MCF 10A (cell line): ENCODE measurements around the gene PHACTR1. TPM values are rescaled to one million over a fixed set of nuclear protein-coding genes. Genes with fewer than 3 reads are reported as not detected.

Source experiments
- BruUV-seq: library from RNA; stranded (reverse); fragments of 400-500 nt; replicated peaks from 2 replicates; lab custom pipeline; 2021; lab: Mats Ljungman, UMichigan
- CTCF ChIA-PET: fragments of 300-600 bp; sonication (Branson Sonifier 250); formaldehyde crosslinking; extraction: SDS; loops from one replicate; lab custom pipeline; 2021; ENCODE audit warnings: antibody characterized with exemption, inconsistent platforms; lab: Yijun Ruan, JAX
- POLR2A ChIA-PET: fragments of 300-600, 350-650 bp; sonication (Branson Sonifier 250); formaldehyde crosslinking; extraction: SDS; loops from one replicate; lab custom pipeline; 2020; ENCODE audit warnings: antibody characterized with exemption, inconsistent platforms; lab: Yijun Ruan, JAX
- DNase-seq: peaks from one replicate; pipeline ENCODE4 v3.0.0-alpha.2; 2018; ENCODE audit not compliant: unreplicated experiment
- H3K27ac Mint-ChIP-seq: one replicate; pipeline ENCODE4 v1.8.0; 2022; ENCODE audit warnings: mild to moderate bottlenecking, low read depth, mixed read lengths; ENCODE audit not compliant: unreplicated experiment
- H3K27me3 Mint-ChIP-seq: one replicate; pipeline ENCODE4 v1.8.0; 2022; ENCODE audit warnings: mixed read lengths; ENCODE audit not compliant: insufficient read depth, unreplicated experiment
- H3K36me3 Mint-ChIP-seq: one replicate; pipeline ENCODE4 v1.8.0; 2022; ENCODE audit warnings: mild to moderate bottlenecking, moderate library complexity, mixed read lengths; ENCODE audit not compliant: insufficient read depth, unreplicated experiment
- H3K4me1 Mint-ChIP-seq: one replicate; pipeline ENCODE4 v1.8.0; 2022; ENCODE audit warnings: mixed read lengths; ENCODE audit not compliant: insufficient read depth, unreplicated experiment
- H3K4me3 Mint-ChIP-seq: one replicate; pipeline ENCODE4 v1.8.0; 2022; ENCODE audit warnings: mild to moderate bottlenecking, moderate library complexity, mixed read lengths; ENCODE audit not compliant: unreplicated experiment
- H3K9me3 Mint-ChIP-seq: one replicate; pipeline ENCODE4 v1.8.0; 2022; ENCODE audit warnings: mixed read lengths; ENCODE audit not compliant: unreplicated experiment
- intact Hi-C: fragments of 100-400 bp; cut with micrococcal nuclease; formaldehyde crosslinking; loops from 2 replicates; pipeline ENCODE4 v1.14.1; 2022
- total RNA-seq: library from RNA; stranded (reverse); gene quantifications from 2 replicates; pipeline ENCODE4 v1.2.3, GENCODE V29; 2022
- TF ChIP-seq, protein P1 (sequence below): fragments of 200-600 bp; IDR thresholded peaks from one replicate; pipeline ENCODE4 v1.8.0; 2022; ENCODE audit warnings: antibody characterized with exemption, mild to moderate bottlenecking; ENCODE audit not compliant: unreplicated experiment

Gene PHACTR1
- total RNA-seq, 1 experiment from 2014 or later = not detected

DNA sequence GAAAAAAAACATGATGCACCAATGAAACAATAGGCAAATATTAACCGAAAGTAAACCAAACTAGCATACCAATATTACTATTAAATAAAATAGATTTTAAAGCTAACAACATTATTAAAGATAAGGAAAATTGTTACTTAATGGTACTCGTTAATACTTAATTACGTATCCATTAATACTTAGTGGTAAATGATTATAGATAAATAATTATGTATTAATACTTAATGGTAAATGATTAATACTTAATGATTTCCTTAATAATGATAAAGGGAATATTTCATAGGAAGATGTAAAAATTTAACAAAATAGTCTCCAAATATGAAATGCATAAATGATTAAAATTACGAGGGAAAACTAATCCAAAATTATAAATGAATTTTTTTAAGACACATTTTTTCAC lies 278.9 kb downstream of the PHACTR1 start:
- no peaks in the 10 kb centered on the region for H3K9me3 Mint-ChIP-seq
- H3K36me3 Mint-ChIP-seq = no peaks in the 10 kb centered on the region
- BruUV-seq = no TSS peak
- H3K4me1 Mint-ChIP-seq = no peaks in the 10 kb centered on the region
- ChIA-PET POLR2A (no interaction called here), CTCF (no interaction called here)
- H3K27ac Mint-ChIP-seq = no peak overlapping the region
- H3K27me3 Mint-ChIP-seq = peaks cover 45% of the 10 kb centered on the region
- no peak overlapping the region for H3K4me3 Mint-ChIP-seq
- TF ChIP-seq, protein P1, sequence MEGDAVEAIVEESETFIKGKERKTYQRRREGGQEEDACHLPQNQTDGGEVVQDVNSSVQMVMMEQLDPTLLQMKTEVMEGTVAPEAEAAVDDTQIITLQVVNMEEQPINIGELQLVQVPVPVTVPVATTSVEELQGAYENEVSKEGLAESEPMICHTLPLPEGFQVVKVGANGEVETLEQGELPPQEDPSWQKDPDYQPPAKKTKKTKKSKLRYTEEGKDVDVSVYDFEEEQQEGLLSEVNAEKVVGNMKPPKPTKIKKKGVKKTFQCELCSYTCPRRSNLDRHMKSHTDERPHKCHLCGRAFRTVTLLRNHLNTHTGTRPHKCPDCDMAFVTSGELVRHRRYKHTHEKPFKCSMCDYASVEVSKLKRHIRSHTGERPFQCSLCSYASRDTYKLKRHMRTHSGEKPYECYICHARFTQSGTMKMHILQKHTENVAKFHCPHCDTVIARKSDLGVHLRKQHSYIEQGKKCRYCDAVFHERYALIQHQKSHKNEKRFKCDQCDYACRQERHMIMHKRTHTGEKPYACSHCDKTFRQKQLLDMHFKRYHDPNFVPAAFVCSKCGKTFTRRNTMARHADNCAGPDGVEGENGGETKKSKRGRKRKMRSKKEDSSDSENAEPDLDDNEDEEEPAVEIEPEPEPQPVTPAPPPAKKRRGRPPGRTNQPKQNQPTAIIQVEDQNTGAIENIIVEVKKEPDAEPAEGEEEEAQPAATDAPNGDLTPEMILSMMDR = no peak
- intact Hi-C loops = no loop called here
- DNase-seq = no peak

DNA sequence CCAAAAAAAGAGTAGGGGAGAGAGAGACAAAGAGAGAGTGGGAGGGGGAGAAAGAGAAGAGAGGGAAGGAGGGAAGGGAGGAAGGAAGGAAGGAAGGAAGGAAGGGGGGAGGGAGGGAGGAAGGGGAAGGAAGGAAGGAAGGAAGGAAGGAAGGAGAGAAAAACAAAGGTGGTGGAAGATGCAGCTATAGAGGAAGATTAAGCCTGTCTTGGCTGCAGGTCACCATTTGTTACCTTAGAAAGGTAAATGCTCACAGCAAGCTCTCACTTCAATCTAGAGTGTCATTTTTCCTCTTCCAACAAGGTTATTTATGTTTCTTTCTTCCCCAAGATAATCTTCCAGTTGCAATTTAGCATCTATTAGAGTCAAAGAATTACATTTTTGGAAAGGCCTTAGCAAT lies 284.0 kb downstream of the PHACTR1 start:
- Mint-ChIP-seq H3K9me3 (no peaks in the 10 kb centered on the region), H3K27me3 (peaks cover 46% of the 10 kb centered on the region), H3K36me3 (no peaks in the 10 kb centered on the region), H3K4me1 (no peaks in the 10 kb centered on the region), H3K27ac (no peak overlapping the region), H3K4me3 (no peak overlapping the region)
- intact Hi-C loops = no loop called here
- TF ChIP-seq, protein P1 = no peak
- DNase-seq = no peak
- ChIA-PET POLR2A (no interaction called here), CTCF (interaction anchor here (0.6 kb wide), 1 partner anchor 1462 kb away, joined by 3 read pairs; no protein-coding TSS in a partner anchor)
- BruUV-seq = no TSS peak

DNA sequence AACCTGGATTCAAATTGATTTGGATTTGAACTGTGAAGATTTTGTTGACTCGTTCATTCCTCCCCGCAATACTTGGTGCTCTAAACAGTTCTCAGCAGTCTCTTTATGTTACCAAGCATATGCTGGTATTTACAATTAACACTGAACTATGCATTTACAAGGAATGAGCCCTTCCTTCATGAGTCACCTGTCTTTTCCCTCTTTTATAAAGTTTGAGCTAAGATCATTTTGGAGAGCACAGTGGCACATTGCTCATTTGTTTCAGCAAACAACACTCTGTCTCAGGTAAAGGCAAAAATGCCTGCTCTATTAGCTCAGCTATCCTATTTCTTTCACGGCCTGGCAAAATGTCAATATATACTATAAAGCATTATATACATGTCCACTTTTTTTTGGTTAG lies 285.4 kb downstream of the PHACTR1 start:
- Mint-ChIP-seq H3K27ac (no peak overlapping the region), H3K36me3 (no peaks in the 10 kb centered on the region), H3K4me3 (no peak overlapping the region), H3K4me1 (no peaks in the 10 kb centered on the region), H3K27me3 (peaks cover 58% of the 10 kb centered on the region), H3K9me3 (no peaks in the 10 kb centered on the region)
- intact Hi-C loops = no loop called here
- ChIA-PET CTCF (interaction anchor here (0.7 kb wide), 2 partner anchors 390 to 543 kb away, joined by 3 read pairs; no protein-coding TSS in a partner anchor), POLR2A (no interaction called here)
- no TSS peak for BruUV-seq
- TF ChIP-seq, protein P1 = no peak
- DNase-seq = no peak

DNA sequence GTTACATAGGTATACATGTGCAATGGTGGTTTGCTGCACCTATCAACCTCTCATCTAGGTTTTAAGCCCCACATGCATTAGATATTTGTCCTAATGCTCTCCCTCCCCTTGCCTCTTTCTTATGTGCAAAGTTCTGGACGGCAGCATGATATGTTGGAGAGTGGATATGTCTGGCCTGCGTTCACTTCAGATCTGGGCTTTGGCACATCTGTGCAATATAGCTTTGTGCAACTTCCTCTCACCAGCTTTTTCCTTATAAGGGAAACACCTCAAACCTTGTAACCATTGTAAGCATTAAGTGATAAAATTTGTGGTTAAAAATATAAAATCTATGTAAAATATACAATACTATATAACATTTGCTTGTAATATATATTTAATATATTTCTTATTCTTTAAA lies 288.0 kb downstream of the PHACTR1 start:
- BruUV-seq = no TSS peak
- Mint-ChIP-seq H3K36me3 (no peaks in the 10 kb centered on the region), H3K9me3 (no peaks in the 10 kb centered on the region), H3K27me3 (peaks cover 82% of the 10 kb centered on the region), H3K4me1 (no peaks in the 10 kb centered on the region), H3K27ac (no peak overlapping the region), H3K4me3 (no peak overlapping the region)
- intact Hi-C loops = no loop called here
- ChIA-PET CTCF (no interaction called here), POLR2A (no interaction called here)
- DNase-seq = no peak
- TF ChIP-seq, protein P1 = no peak
